22Rv1 (cell line): ENCODE data around the gene EFNA4.

Experiments
- CTCF ChIP-seq: fragments of 450-650 bp; IDR thresholded peaks from 2 replicates; pipeline ENCODE4 v1.5.1; 2017; ENCODE audit warnings: mild to moderate bottlenecking
- ZFX ChIP-seq: fragments of 450-650 bp; IDR thresholded peaks from 2 replicates; pipeline ENCODE4 v1.6.1; 2017; ENCODE audit warnings: antibody characterized with exemption, borderline replicate concordance

- no peak for TF ChIP-seq CTCF
- no peak for TF ChIP-seq ZFX
These were observed 2.8 kb upstream of the EFNA4 start for GRCh38 chr1:155060736-155061135.
